ENCODE results near the gene TRIM44.
"Not testable (repeated sequence)": the region's sequence is repeated elsewhere in the genome, so short reads cannot be mapped to it uniquely, and the experiment has no call there.

Gene TRIM44

DNA sequence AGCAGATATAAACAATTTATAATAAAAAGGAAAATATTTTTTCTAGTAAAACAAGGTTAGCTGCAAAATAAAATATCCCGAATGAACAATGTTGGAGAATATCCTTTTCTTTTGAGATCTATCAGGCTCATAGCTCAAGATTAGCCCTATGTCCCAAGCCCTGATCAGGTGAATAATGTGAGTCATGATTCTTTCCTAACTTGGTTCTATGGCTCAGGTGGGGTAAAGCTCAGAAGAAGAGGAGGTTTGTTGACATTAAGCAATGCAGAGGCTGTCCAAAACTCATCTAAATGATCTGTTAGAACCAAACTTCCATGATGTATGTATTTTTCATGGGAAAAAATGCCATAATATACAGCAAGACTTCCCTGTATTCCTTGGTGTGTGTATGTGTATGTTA, 86.1 kb downstream of the TRIM44 start:
- in situ Hi-C loops (cut with MboI; ENCODE audit: low sequenced_read_pairs) = no loop called here

- in situ Hi-C loops (cut with MboI; ENCODE audit: low sequenced_read_pairs) = no loop called here
These were observed 87.7 kb downstream of the TRIM44 start for GRCh38 chr11:35750315-35750714.

- in situ Hi-C loops (cut with MboI; ENCODE audit: low sequenced_read_pairs) = no loop called here
These were observed 88.5 kb downstream of the TRIM44 start for GRCh38 chr11:35750981-35751663.

GRCh38 chr11:35751664-35752061, 89.1 kb downstream of the TRIM44 start:
- in situ Hi-C loops (cut with MboI; ENCODE audit: low sequenced_read_pairs) = no loop called here

- in situ Hi-C loops (cut with MboI; ENCODE audit: low sequenced_read_pairs) = no loop called here
These were observed 89.5 kb downstream of the TRIM44 start for GRCh38 chr11:35752115-35752514.

- in situ Hi-C loops (cut with MboI; ENCODE audit: low sequenced_read_pairs) = not testable (repeated sequence)
These were observed 91.0 kb downstream of the TRIM44 start for GRCh38 chr11:35753573-35753972.

DNA sequence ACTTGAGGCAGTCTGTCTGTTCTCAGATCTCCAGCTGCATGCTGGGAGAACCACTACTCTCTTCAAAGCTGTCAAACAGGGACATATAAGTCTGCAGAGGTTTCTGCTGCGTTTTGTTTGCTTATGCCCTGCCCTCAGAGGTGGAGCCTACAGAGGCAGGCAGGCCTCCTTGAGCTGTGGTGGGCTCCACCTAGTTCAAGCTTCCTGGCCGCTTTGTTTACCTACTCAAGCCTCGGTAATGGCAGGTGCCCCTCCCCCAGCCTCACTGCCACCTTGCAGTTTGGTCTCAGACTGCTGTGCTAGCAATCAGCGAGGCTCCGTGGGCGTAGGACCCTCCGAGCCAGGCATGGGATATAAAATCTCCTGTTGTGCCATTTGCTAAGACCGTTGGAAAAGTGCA, 97.4 kb downstream of the TRIM44 start:
- in situ Hi-C loops (cut with MboI; ENCODE audit: low sequenced_read_pairs) = not testable (repeated sequence)

GRCh38 chr11:35761899-35762298, 99.3 kb downstream of the TRIM44 start:
- in situ Hi-C loops (cut with MboI; ENCODE audit: low sequenced_read_pairs) = no loop called here

DNA sequence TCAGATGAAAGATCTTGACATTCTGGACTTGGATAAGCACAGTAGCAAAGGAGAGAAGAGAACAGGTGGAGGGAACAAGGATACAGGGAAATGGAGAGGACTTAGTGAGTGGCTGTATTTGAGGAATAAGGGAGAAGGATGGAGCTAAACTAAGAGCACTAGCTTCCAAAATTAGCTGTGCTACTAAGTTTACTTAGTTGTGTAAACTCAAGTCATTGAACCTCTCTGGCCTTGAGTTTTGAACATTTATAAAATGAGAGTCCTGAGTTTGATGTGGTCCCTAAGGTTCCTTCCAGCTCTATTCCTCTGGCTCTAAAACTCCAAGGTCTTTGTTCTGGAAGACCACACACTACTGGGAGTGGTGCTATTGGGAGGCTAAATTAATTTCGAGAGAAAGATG, 100.7 kb downstream of the TRIM44 start:
- in situ Hi-C loops (cut with MboI; ENCODE audit: low sequenced_read_pairs) = no loop called here

DNA sequence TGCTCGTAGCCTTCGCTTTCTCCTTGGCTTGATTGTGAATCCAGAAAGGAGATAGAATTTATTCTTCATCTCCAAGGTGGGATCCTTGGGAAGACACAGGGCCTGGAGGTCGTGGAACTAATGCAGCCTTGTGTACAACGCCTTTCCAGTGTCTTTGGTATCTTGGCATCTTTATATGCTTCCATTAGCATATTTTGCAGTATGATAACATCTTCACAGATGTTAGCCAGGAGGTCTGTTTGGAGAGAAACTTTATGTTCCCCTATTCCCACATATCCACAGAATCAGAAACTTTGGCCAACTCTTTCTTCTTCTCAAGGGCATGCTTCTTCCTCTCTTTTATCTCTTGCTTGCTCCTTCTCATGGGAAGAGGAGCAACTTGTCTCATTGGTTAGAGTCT, 101.2 kb downstream of the TRIM44 start:
- in situ Hi-C loops (cut with MboI; ENCODE audit: low sequenced_read_pairs) = no loop called here

DNA sequence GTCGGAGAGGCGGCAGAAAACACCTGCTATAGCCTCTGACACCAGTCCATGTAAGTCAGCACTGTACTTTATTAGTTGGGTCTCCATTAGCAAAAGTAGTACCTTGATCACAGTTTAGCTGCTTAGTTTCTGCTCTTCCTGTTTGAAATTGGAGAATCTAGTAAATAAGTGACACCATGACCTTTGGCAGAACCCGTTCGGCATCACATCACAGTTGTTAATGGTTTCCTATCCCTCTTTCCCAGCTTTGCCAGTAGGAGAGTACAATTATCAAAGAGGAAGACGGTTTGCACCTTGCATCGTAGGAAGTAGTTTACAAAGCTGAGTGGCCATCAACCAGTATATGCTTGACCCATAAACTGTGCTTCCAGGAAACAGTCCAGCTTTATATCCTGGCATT, 101.8 kb downstream of the TRIM44 start:
- in situ Hi-C loops (cut with MboI; ENCODE audit: low sequenced_read_pairs) = no loop called here

GRCh38 chr11:35765211-35765610, 102.6 kb downstream of the TRIM44 start:
- in situ Hi-C loops (cut with MboI; ENCODE audit: low sequenced_read_pairs) = no loop called here

DNA sequence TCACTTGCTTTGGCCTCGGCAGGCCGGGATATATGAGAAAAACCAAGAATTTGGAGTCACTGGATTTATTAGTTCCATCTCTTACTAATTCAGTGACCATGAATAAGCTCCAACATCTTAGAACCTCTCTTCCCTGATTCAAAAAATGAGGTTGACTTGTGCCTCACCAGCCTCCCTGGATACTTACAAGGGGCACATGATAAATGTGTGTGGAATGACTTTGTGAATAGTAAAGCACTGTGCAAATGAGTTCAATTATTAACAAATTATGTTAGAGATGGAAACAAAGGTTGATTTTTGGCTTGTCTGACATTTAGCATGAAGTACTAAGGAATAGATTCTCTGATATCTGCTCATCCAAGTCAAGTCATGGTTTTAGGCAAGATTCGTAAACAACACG, 104.1 kb downstream of the TRIM44 start:
- in situ Hi-C loops (cut with MboI; ENCODE audit: low sequenced_read_pairs) = no loop called here

DNA sequence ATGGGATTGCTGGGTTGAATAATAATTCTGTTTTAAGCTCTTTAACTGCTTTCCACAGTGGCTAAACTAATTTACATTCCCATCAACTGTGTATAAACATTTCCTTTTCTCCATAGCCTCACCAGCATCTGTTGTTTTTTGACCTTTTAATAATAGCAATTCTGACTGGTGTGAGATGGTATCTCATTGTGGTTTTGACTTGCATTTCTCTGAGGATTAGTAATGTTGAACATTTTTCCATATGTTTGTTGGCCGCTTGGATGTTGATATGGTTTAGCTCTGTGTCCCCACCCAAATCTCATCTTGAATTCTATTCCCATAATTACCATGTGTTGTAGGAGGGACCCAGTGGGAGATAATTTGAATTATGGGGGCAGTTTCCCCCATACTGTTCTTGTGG, 107.8 kb downstream of the TRIM44 start:
- in situ Hi-C loops (cut with MboI; ENCODE audit: low sequenced_read_pairs) = not testable (repeated sequence)

GRCh38 chr11:35771722-35772121, 109.1 kb downstream of the TRIM44 start:
- in situ Hi-C loops (cut with MboI; ENCODE audit: low sequenced_read_pairs) = no loop called here

GRCh38 chr11:35777241-35777640, 114.7 kb downstream of the TRIM44 start:
- in situ Hi-C loops (cut with MboI; ENCODE audit: low sequenced_read_pairs) = not testable (repeated sequence)

DNA sequence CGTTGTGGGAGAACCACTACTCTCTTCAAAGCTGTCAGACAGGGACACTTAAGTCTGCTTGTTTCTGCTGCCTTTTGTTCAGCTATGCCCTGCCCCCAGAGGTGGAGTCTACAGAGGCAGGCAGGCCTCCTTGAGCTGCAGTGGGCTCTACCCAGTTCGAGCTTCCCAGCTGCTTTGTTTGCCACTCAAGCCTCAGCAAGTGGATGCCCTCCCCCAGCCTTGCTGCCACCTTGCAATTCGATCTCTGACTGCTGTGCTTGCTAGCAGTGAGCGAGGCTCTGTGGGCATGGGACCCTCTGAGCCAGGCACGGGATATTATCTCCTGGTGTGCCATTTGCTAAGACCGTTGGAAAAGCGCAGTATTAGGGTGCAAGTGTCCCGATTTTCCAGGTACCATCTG, 116.4 kb downstream of the TRIM44 start:
- in situ Hi-C loops (cut with MboI; ENCODE audit: low sequenced_read_pairs) = not testable (repeated sequence)

- in situ Hi-C loops (cut with MboI; ENCODE audit: low sequenced_read_pairs) = no loop called here
These were observed 116.8 kb downstream of the TRIM44 start for GRCh38 chr11:35779409-35779808.

DNA sequence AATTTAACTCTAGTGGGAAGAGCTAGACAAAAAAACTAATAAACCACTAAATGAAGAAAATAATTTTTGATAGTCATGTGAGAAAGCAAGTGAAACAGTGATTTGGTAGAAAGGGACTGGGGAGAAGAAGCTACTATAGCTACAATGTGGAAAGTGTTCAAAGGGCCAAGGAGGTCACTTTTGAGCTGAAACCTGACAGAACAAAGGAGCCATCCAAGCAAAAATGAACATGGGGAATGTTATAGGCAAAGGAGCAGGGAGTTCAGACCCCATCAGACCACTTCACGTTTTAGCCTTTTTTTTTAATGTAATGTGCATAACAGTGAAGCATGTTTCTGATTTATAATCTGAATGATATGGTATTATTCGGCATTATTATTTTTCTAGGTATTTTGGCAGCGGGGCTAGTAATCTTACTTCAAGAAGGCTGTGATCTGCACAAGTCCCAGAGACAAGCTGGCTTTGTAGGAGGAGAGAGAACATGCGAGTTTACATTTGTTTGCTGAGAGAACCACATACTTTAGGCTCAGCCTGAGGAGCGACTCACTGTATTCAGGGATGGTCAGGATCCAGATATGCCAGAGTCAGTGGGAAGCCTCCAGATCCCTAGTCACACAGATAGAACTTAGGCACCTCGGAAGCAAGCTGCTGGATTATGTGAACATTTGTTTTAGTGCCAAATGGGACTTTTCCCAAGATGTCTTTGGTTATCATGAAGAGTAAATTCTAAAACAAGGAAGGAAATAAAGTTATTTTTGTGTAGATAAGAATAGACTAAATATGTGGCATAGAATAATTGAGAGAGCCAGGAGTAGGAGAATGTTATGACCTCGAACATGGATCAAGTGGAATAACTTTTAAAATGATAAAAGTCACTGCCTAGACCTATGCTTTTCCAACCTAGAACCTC, 118.6 kb downstream of the TRIM44 start:
- in situ Hi-C loops (cut with MboI; ENCODE audit: low sequenced_read_pairs) = no loop called here

GRCh38 chr11:35781861-35782470, 119.4 kb downstream of the TRIM44 start:
- in situ Hi-C loops (cut with MboI; ENCODE audit: low sequenced_read_pairs) = no loop called here

DNA sequence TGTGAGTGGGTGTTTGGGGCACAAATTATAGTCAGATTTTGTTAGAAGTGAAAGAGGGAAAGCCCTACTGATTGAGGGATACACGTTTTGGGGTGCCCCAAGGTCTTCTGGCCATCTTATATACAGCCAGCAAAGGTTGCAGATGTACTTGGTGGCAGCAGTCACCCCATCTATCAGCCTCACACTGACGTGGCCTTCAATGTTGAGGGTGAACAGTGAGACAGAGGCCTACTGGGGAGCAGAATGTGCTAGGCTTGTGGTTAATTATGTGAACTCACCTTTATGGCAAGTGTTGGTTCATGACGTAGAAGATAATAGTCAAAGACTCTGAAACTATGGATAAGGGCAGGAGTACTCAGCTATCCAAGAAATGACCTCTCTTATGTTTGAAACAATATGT, 121.2 kb downstream of the TRIM44 start:
- in situ Hi-C loops (cut with MboI; ENCODE audit: low sequenced_read_pairs) = no loop called here

DNA sequence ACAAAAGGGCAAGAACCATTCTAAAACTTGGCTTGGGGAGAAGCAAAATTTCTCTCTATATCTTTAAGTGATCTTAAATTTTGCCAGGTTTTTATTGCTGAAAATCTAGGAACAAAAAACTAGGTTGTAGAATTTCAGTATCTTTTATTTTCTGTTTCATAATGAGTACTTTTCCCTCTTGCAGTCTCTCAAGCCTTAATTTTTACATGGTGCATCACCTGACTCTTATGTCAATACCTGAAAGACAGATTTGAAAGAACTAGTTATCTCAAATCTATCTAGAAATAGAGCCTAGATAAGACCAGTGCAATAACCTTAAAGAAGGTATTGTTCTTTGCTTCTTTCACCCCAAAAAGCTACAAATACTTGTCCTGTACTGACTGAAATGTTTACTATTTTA, 122.1 kb downstream of the TRIM44 start:
- in situ Hi-C loops (cut with MboI; ENCODE audit: low sequenced_read_pairs) = no loop called here

All from HL-60/S4 (cell line).